Ascending aorta (tissue), 2 donors: ENCODE results near the gene EPB41L2. TPM values are rescaled to one million over a fixed set of nuclear protein-coding genes. Genes with fewer than 3 reads are reported as not detected.

ENCODE experiments used
- DNase-seq, 2 donors: peaks; one replicate each; pipeline ENCODE4 v3.0.0-alpha.2; 2019; ENCODE audit warnings: low spot score in 2 of 2
- H3K27ac ChIP-seq, 2 donors: fragments of 200-600 bp; sonication (generic); one replicate each; pipeline ENCODE4 v1.5.1; 2016 to 2017; ENCODE audit warnings: mild to moderate bottlenecking in 1 of 2
- H3K27me3 ChIP-seq: fragments of 200-600 bp; sonication (generic); one replicate; pipeline ENCODE4 v1.5.1; 2017
- H3K36me3 ChIP-seq, 2 donors: fragments of 200-600 bp; sonication (generic); one replicate each; pipeline ENCODE4 v1.5.1; 2016
- H3K4me1 ChIP-seq, 2 donors: fragments of 200-600 bp; sonication (generic); one replicate each; pipeline ENCODE4 v1.5.1; 2016 to 2017; ENCODE audit warnings: mild to moderate bottlenecking in 1 of 2
- H3K4me3 ChIP-seq, 2 donors: fragments of 200-600 bp; sonication (generic); one replicate each; pipeline ENCODE4 v1.5.1; 2016 to 2017; ENCODE audit warnings: mild to moderate bottlenecking in 1 of 2
- H3K9me3 ChIP-seq, 2 donors: fragments of 200-600 bp; sonication (generic); one replicate each; pipeline ENCODE4 v1.5.1; 2016
- CTCF ChIP-seq, 3 experiments: fragments of 200-600 bp in 2 of 3; fragments of 450-650 bp in 1 of 3; sonication (generic) in 2 of 3; IDR thresholded peaks; one replicate each; pipeline ENCODE4 v1.5.1; 2016 to 2019; ENCODE audit warnings: antibody characterized with exemption in 3 of 3, mild to moderate bottlenecking in 1 of 3, moderate library complexity in 1 of 3
- intact Hi-C: fragments of 100-400 bp; cut with DNase I; formaldehyde crosslinking; loops from one replicate; pipeline ENCODE4 v1.15.1; 2023
- total RNA-seq: library from RNA; depleted of rRNA; stranded (reverse); fragments of >200 nt; gene quantifications from one replicate; pipeline ENCODE4 v1.1.0, GENCODE V29; 2016

Gene EPB41L2
- total RNA-seq, 1 donor from 2014 or later = 163 TPM

- no peak for DNase-seq
- TF ChIP-seq CTCF (IDR thresholded peaks at IDR 0.05) = no peak
- intact Hi-C loops = no loop called here
- H3K27ac ChIP-seq = no peak overlapping the region
- no peaks in the 10 kb centered on the region for H3K27me3 ChIP-seq
- no peaks in the 10 kb centered on the region for H3K9me3 ChIP-seq
- H3K36me3 ChIP-seq = peaks cover 0 to 17% of the 10 kb centered on the region in 2 donors
- no peaks in the 10 kb centered on the region for H3K4me1 ChIP-seq
- no peak overlapping the region for H3K4me3 ChIP-seq
These were observed 210.0 kb downstream of the EPB41L2 start for GRCh38 chr6:130852844-130853554.

GRCh38 chr6:130851026-130851425 lies 212.0 kb downstream of the EPB41L2 start:
- H3K36me3 ChIP-seq = peaks cover 0 to 17% of the 10 kb centered on the region in 2 donors
- no peak for TF ChIP-seq CTCF (IDR thresholded peaks at IDR 0.05)
- H3K4me3 ChIP-seq = no peak overlapping the region
- H3K4me1 ChIP-seq = no peaks in the 10 kb centered on the region
- no peaks in the 10 kb centered on the region for H3K27me3 ChIP-seq
- intact Hi-C loops = no loop called here
- no peak for DNase-seq
- no peaks in the 10 kb centered on the region for H3K9me3 ChIP-seq
- no peak overlapping the region for H3K27ac ChIP-seq

- Histone ChIP-seq H3K4me3 (no peak overlapping the region), H3K27me3 (no peaks in the 10 kb centered on the region), H3K9me3 (no peaks in the 10 kb centered on the region), H3K4me1 (no peaks in the 10 kb centered on the region), H3K36me3 (peaks cover 0 to 7% of the 10 kb centered on the region in 2 donors), H3K27ac (no peak overlapping the region)
- no peak for TF ChIP-seq CTCF (IDR thresholded peaks at IDR 0.05)
- DNase-seq = no peak
- intact Hi-C loops = loop anchor here (10.0 kb wide), 1 partner anchor 525 kb away; no protein-coding TSS in a partner anchor
These were observed 213.5 kb downstream of the EPB41L2 start for GRCh38 chr6:130849594-130849993.

GRCh38 chr6:130848945-130849344 lies 214.1 kb downstream of the EPB41L2 start:
- intact Hi-C loops = loop anchor here (10.0 kb wide), 1 partner anchor 524 kb away; no protein-coding TSS in a partner anchor
- Histone ChIP-seq H3K4me3 (no peak overlapping the region), H3K36me3 (peaks cover 0 to 6% of the 10 kb centered on the region in 2 donors), H3K4me1 (no peaks in the 10 kb centered on the region), H3K27ac (no peak overlapping the region), H3K9me3 (no peaks in the 10 kb centered on the region), H3K27me3 (no peaks in the 10 kb centered on the region)
- TF ChIP-seq CTCF (IDR thresholded peaks at IDR 0.05) = no peak
- DNase-seq = no peak

GRCh38 chr6:130847001-130847910 lies 215.8 kb downstream of the EPB41L2 start:
- Histone ChIP-seq H3K27me3 (no peaks in the 10 kb centered on the region), H3K9me3 (no peaks in the 10 kb centered on the region), H3K4me1 (no peaks in the 10 kb centered on the region), H3K4me3 (peak overlapping the region in 1 of 2 donors; percentile 26), H3K36me3 (no peaks in the 10 kb centered on the region), H3K27ac (no peak overlapping the region)
- no peak for TF ChIP-seq CTCF (IDR thresholded peaks at IDR 0.05)
- no peak for DNase-seq
- intact Hi-C loops = loop anchor here (10.0 kb wide), 1 partner anchor 522 kb away; no protein-coding TSS in a partner anchor
